ENCODE results near the gene PLCH1.

DNA sequence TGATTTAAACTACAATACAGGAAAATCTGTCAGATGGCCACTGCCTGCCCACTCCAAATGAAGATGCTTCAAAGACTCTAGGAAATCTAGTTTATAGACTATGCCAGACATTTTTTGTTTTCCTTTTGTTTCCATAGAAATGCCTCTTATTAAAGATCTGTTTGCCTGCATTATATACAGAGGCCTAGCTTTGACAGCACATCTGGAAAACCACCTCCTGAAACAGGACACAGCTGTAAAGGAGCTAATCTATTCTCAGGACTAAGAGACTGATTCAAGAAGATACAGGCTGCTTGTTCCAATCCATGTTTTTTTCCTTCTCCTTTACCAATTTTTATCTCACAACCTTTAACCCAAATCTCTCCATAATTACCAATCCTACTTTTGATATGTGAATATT lies 376.1 kb downstream of the PLCH1 start:
- TF ChIP-seq CTCF (IDR thresholded peaks at IDR 0.05) (no peak), POLR2A (IDR thresholded peaks at IDR 0.05) (no peak), POLR2AphosphoS5 (IDR thresholded peaks at IDR 0.05) (no peak), EP300 (IDR thresholded peaks at IDR 0.05) (no peak)
